Thyroid gland (tissue), 4 donors: Measurements from ENCODE around the gene ENTR1. TPM values are rescaled to one million over a fixed set of nuclear protein-coding genes. Genes with fewer than 3 reads are reported as not detected.
"Not testable (repeated sequence)": the region's sequence is repeated elsewhere in the genome, so short reads cannot be mapped to it uniquely, and the experiment has no call there.

Experiments used
- DNase-seq, 2 donors: peaks; one replicate each; pipeline ENCODE4 v3.0.0-alpha.2; 2019
- H3K27ac ChIP-seq, 3 donors: fragments of 200-600 bp; sonication (generic); 1 replicate in 2 of 3; 2 replicates in 1 of 3; pipeline ENCODE4 v1.5.1; 2016 to 2019; ENCODE audit warnings: mild to moderate bottlenecking in 1 of 3, moderate library complexity in 1 of 3
- H3K27me3 ChIP-seq: fragments of 200-600 bp; sonication (generic); one replicate; pipeline ENCODE4 v1.5.1; 2019
- H3K36me3 ChIP-seq, 2 donors: fragments of 200-600 bp; sonication (generic); one replicate each; pipeline ENCODE4 v1.5.1; 2016 to 2019
- H3K4me1 ChIP-seq, 2 donors: fragments of 200-600 bp; sonication (generic); one replicate each; pipeline ENCODE4 v1.5.1; 2017 to 2019
- H3K4me3 ChIP-seq, 3 donors: fragments of 200-600 bp; sonication (generic); replicated peaks in 1 of 3; 1 replicate in 2 of 3; 2 replicates in 1 of 3; pipeline ENCODE4 v1.5.1; 2016; ENCODE audit warnings: mild to moderate bottlenecking in 1 of 3
- H3K9me3 ChIP-seq: fragments of 200-600 bp; sonication (generic); one replicate; pipeline ENCODE4 v1.5.1; 2017
- CTCF ChIP-seq, 6 experiments: fragments of 200-600 bp in 3 of 6; fragments of 450-650 bp in 3 of 6; sonication (generic) in 3 of 6; IDR thresholded peaks; one replicate each; pipeline ENCODE4 v1.5.1; 2016 to 2019; ENCODE audit warnings: antibody characterized with exemption in 6 of 6, mild to moderate bottlenecking in 2 of 6, inconsistent platforms in 1 of 6, moderate library complexity in 1 of 6
- POLR2A ChIP-seq, 2 donors: fragments of 450-650 bp; IDR thresholded peaks; one replicate each; pipeline ENCODE4 v1.6.1; 2017; ENCODE audit warnings: antibody characterized with exemption in 2 of 2, mild to moderate bottlenecking in 2 of 2, moderate library complexity in 1 of 2
- WGBS, 2 donors: methylation state at CpG; one replicate each; pipeline ENCODE4 v1.1.5; 2017; 5-methylcytosine and 5-hydroxymethylcytosine counted together
- intact Hi-C: fragments of 100-400 bp; cut with DNase I; formaldehyde crosslinking; loops from one replicate; pipeline ENCODE4 v1.15.1; 2023
- total RNA-seq, 4 donors: library from RNA; depleted of rRNA; stranded (reverse); fragments of >200 nt; gene quantifications; one replicate each; pipeline ENCODE4 v1.2.3, GENCODE V29; 2016

ENTR1 gene
- total RNA-seq, 4 donors from 2014 or later: 27.9 to 46.1 (median 33.9) TPM

GRCh38 chr9:136412962-136413361 is 2.5 kb upstream of the ENTR1 start:
- H3K27ac ChIP-seq: no peak overlapping the region
- peaks cover 17 to 21% of the 10 kb centered on the region in 2 donors for H3K4me1 ChIP-seq
- no peaks in the 10 kb centered on the region for H3K27me3 ChIP-seq
- no peaks in the 10 kb centered on the region for H3K9me3 ChIP-seq
- 70 to 72% methylated on average over 8 to 9 of the region's 9 CpGs for WGBS, 2 donors
- intact Hi-C loops: no loop called here
- peaks cover 41 to 52% of the 10 kb centered on the region in 2 donors for H3K36me3 ChIP-seq
- TF ChIP-seq CTCF (IDR thresholded peaks at IDR 0.05): no peak
- TF ChIP-seq POLR2A (IDR thresholded peaks at IDR 0.05): no peak
- H3K4me3 ChIP-seq: no peak overlapping the region
- DNase-seq: no peak

DNA sequence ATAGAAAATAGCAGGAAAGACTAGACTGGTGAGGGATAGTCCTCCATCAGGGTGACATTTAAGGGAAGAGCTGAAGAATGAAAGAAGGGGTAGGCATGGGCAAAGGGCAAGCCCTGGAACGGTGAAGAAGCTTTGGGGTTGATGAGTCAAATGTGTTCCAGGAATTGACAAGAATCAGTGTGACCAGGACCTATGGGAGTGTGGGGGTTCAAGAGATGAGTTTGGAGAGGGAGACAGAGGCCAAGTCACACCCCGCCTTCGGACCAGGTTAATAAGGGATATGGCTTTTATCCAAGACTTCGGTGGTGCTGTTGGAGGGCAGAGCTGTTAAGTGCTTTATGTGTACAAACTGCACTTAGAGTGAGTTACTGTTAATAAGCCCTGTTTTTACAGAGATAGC is 964 bp upstream of the ENTR1 start:
- Histone ChIP-seq H3K9me3 (no peaks in the 10 kb centered on the region), H3K27me3 (no peaks in the 10 kb centered on the region), H3K4me1 (peaks cover 17 to 21% of the 10 kb centered on the region in 2 donors), H3K4me3 (peak overlapping the region; percentile 64 to 92 (median 85)), H3K36me3 (peaks cover 31 to 36% of the 10 kb centered on the region in 2 donors), H3K27ac (no peak overlapping the region)
- DNase-seq: no peak
- WGBS, 2 donors: 37 to 45% methylated on average over 4 of the region's 4 CpGs
- no peak for TF ChIP-seq CTCF (IDR thresholded peaks at IDR 0.05)
- TF ChIP-seq POLR2A (IDR thresholded peaks at IDR 0.05): no peak
- intact Hi-C loops: no loop called here

DNA sequence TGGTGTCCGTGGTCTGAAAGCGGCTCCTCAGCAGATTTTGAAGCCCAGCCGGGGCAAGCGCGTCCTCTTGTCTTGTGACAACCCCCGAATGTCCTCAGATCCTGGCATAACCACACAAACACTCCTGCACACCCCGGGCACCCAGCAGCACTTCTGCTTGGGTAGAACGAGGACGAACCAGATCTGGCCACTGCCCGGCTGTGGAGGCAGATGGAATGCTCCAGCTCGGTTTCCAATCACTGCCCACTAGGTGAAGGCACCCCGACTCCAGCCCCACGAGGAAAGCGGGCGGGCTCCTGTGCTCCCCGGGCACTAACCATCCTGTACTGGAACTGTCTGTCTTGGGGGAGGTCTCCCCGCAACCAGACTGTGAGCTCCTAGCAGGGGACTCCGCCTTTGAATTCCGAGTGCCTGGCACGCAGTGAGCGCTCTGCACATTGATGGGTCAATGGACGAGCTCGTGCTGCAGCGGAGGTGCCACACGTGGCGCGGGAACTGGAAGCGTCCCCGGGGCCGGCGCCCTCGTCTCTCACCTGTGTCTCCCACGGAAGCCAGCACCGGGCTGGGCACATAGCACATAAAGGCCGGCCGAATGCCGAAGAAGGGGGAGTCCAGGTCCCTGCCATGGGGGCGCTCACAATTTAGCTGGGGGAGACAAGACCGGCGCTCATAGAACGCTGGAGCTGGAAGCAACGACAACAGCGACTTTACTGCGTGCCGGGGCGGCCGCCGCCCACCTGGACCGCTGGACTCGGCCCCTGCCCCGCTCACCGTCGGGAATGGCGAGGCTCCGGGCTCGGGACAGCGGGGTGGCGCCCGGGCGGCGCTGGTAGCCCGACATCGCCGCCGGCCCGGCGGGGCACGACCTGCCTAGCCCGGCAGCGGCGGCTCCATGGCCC is 608 bp downstream of the ENTR1 start:
- H3K9me3 ChIP-seq: no peaks in the 10 kb centered on the region
- TF ChIP-seq POLR2A (IDR thresholded peaks at IDR 0.05) (no peak), CTCF (IDR thresholded peaks at IDR 0.05) (no peak)
- H3K36me3 ChIP-seq: peaks cover 21 to 29% of the 10 kb centered on the region in 2 donors
- H3K4me1 ChIP-seq: peaks cover 17 to 21% of the 10 kb centered on the region in 2 donors
- H3K27me3 ChIP-seq: no peaks in the 10 kb centered on the region
- H3K27ac ChIP-seq: peak overlapping the region in 2 of 3 donors; percentile 38 to 52
- 14 to 39% methylated on average over 10 to 12 of the region's 71 CpGs for WGBS, 2 donors
- intact Hi-C loops: no loop called here
- peak; percentile 52 to 58 for DNase-seq
- H3K4me3 ChIP-seq: peak overlapping the region in 2 of 3 donors; percentile 3 to 92

- WGBS, 2 donors: 90 to 95% methylated on average over 6 to 7 of the region's 7 CpGs
- no peak overlapping the region for H3K27ac ChIP-seq
- peaks cover 11 to 23% of the 10 kb centered on the region in 2 donors for H3K36me3 ChIP-seq
- TF ChIP-seq CTCF (IDR thresholded peaks at IDR 0.05) (no peak), POLR2A (IDR thresholded peaks at IDR 0.05) (no peak)
- peaks cover 17 to 21% of the 10 kb centered on the region in 2 donors for H3K4me1 ChIP-seq
- no peaks in the 10 kb centered on the region for H3K27me3 ChIP-seq
- H3K4me3 ChIP-seq: no peak overlapping the region
- intact Hi-C loops: no loop called here
- DNase-seq: no peak
- no peaks in the 10 kb centered on the region for H3K9me3 ChIP-seq
Measured at GRCh38 chr9:136407911-136408310, 2.5 kb downstream of the ENTR1 start.

DNA sequence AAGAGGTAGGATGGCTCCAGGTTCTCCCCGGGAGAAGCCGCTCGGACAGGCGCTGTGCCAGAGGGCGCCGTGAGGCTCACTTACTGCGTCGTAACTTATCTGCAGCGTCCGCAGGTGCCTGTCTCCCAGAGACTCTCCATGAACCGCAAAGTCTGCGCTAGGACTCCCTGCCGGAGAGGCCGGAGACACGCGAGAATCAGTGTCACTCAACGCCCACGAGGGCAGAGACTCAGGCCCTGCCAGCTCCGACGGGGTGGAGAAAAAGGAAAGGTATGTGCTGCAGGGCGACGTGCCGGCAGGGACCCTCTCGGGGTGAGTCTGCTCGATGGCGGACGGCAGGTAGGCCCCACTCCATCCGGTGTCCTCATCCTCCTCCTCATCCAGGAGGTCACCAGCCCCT is 3.4 kb downstream of the ENTR1 start:
- H3K36me3 ChIP-seq: peaks cover 8 to 21% of the 10 kb centered on the region in 2 donors
- intact Hi-C loops, H3K4me3 ChIP-seq, DNase-seq, H3K27ac ChIP-seq, H3K9me3 ChIP-seq, H3K27me3 ChIP-seq: not testable (repeated sequence)
- peaks cover 17 to 19% of the 10 kb centered on the region in 2 donors for H3K4me1 ChIP-seq
- 93 to 96% methylated on average over 18 to 28 of the region's 28 CpGs for WGBS, 2 donors

DNA sequence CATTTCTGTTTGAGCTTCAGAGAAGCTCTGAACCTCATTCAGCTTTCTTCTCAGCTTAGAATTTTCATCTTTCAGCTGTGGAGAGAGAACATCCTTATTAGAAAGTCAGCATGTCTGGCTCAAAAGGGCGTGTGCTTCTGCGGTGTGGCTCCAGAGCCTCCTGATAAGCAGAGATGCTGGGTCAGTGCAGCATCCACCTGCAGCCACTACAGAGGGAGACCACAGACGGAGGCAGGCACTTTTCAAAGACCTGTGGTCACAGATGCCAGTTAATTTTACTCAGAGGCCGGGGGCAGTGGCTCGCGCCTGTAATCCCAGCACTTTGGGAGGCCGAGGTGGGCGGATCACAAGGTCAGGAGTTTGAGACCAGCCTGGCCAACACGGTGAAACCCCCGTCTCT is 4.5 kb downstream of the ENTR1 start:
- peaks cover 7 to 11% of the 10 kb centered on the region in 2 donors for H3K4me1 ChIP-seq
- H3K27ac ChIP-seq, H3K9me3 ChIP-seq, H3K27me3 ChIP-seq, H3K4me3 ChIP-seq, DNase-seq, intact Hi-C loops: not testable (repeated sequence)
- 91 to 93% methylated on average over 9 to 10 of the region's 10 CpGs for WGBS, 2 donors
- peaks cover 8 to 21% of the 10 kb centered on the region in 2 donors for H3K36me3 ChIP-seq
